SW 1271 (cell line): ENCODE results near the gene PTPN21.
A peak's percentile ranks its signal among the peaks of the same experiment; 100 is the strongest.

Experiments
- DNase-seq, 2 experiments: peaks; one replicate each; lab custom pipeline; 2025; lab: John Stamatoyannopoulos, UW

Gene PTPN21

GRCh38 chr14:88554457-88555286, at the start of gene PTPN21:
Gene PTPN21, minus strand, starts transcription at chr14:88555007. Its CDS starts 4,590 bp downstream, at chr14:88550417.
- DNase-seq = peak; percentile 12 to 60

- DNase-seq = no peak
Measured at GRCh38 chr14:88604212-88604611, 49.4 kb upstream of the PTPN21 start.

GRCh38 chr14:88599761-88600439, 45.1 kb upstream of the PTPN21 start:
- no peak for DNase-seq

GRCh38 chr14:88599326-88599725, 44.5 kb upstream of the PTPN21 start:
- DNase-seq = no peak

- DNase-seq = no peak
Measured at GRCh38 chr14:88598097-88598675, 43.4 kb upstream of the PTPN21 start.

GRCh38 chr14:88597601-88598000, 42.8 kb upstream of the PTPN21 start:
- no peak for DNase-seq

GRCh38 chr14:88597038-88597437, 42.2 kb upstream of the PTPN21 start:
- no peak for DNase-seq

- no peak for DNase-seq
Measured at GRCh38 chr14:88592031-88592430, 37.2 kb upstream of the PTPN21 start.

- no peak for DNase-seq
Measured at GRCh38 chr14:88590173-88590572, 35.4 kb upstream of the PTPN21 start.

GRCh38 chr14:88588081-88588480, 33.3 kb upstream of the PTPN21 start:
- no peak for DNase-seq

- DNase-seq = no peak
Measured at GRCh38 chr14:88584451-88584850, 29.6 kb upstream of the PTPN21 start.

- no peak for DNase-seq
Measured at GRCh38 chr14:88576222-88576621, 21.4 kb upstream of the PTPN21 start.

GRCh38 chr14:88572117-88572516, 17.3 kb upstream of the PTPN21 start:
- DNase-seq = no peak

- DNase-seq = no peak
Measured at GRCh38 chr14:88568196-88568595, 13.4 kb upstream of the PTPN21 start.

- DNase-seq = no peak
Measured at GRCh38 chr14:88565427-88565826, 10.6 kb upstream of the PTPN21 start.

- DNase-seq = no peak
Measured at GRCh38 chr14:88563845-88564244, 9.0 kb upstream of the PTPN21 start.

- DNase-seq = peak; percentile 52 to 85
Measured at GRCh38 chr14:88562831-88563686, 8.3 kb upstream of the PTPN21 start, which contains the start of gene ZC3H14. Gene ZC3H14, plus strand, starts transcription at chr14:88563037. Its CDS starts 97 bp downstream, at chr14:88563134.

GRCh38 chr14:88562532-88562830, 7.7 kb upstream of the PTPN21 start:
- no peak for DNase-seq

- DNase-seq = peak in 1 of 2 experiments; percentile 77
Measured at GRCh38 chr14:88559852-88560251, 5.0 kb upstream of the PTPN21 start.

- DNase-seq = no peak
Measured at GRCh38 chr14:88556581-88556980, 1.8 kb upstream of the PTPN21 start.

GRCh38 chr14:88553886-88554456, 836 bp downstream of the PTPN21 start:
- DNase-seq = no peak

- DNase-seq = no peak
Measured at GRCh38 chr14:88552876-88553275, 1.9 kb downstream of the PTPN21 start.
